GM18502 (cell line): ENCODE measurements around the gene PCID2.

Experiments used
- ATAC-seq: cut with Tn5 transposase; IDR thresholded peaks from one replicate; pipeline ENCODE4 v1.9.1; 2021; ENCODE audit warnings: mild to moderate bottlenecking; ENCODE audit not compliant: unreplicated experiment, poor library complexity

Gene PCID2

DNA sequence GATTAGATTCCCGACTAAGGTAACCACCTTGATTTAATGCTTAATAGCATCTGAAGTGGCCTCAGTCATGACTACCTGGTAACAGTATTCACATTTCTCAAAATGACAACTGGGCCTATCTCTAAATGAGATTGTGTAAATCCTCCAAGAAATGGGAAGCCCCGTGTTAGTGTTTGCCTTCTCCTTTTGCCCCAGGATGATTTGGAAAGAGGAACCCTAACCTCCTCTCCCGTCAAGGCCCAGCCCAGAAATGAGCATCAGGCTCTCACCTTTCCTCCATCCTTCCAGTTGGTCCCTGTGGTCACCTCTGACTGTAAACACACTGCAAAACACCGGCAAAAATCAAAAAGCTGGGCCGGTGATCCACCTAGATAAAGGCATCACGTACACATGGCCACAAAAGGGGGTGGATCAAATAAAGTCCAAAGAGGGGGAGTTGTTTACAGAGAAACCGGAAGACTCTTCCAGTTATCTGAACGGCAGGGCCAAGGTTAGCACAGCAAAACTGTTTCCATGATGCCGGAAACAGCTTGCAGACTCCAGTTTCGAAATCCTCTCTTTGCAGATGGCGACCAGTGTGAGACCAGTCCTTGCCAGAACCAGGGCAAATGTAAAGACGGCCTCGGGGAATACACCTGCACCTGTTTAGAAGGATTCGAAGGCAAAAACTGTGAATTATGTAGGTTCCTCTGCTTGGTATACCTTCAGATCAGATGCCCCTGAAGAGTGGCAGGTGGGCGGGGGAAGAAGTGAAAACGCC, 69.5 kb downstream of the PCID2 start:
- no peak for ATAC-seq

DNA sequence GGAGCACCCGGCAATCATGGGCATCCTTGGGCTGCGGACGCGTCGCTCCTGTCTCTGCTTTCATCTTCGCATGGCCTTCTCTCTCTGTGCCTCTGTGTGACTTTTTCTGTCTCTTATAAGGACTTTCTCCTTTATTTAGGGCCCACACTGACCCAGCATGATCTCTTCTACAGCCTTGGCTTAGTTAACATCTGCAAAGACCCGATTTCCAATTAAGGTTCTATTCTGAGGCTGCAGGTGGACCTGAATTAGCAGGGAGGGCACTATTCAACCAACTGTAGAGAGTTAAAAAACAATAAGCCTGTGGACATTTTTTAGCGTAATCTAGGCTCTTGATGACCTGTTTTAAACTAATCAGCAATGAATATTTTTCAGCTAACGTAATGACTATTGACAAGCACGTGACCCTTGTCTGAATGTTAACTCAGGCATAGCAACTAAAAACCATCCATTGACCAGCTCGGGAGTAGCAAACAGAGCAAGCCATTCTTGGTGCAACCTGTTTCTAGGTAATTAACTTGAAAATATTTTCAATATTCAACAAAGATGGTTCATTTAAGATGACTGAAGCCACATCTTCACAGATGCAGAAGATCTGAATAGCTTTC, 70.7 kb downstream of the PCID2 start:
- ATAC-seq, result no peak

DNA sequence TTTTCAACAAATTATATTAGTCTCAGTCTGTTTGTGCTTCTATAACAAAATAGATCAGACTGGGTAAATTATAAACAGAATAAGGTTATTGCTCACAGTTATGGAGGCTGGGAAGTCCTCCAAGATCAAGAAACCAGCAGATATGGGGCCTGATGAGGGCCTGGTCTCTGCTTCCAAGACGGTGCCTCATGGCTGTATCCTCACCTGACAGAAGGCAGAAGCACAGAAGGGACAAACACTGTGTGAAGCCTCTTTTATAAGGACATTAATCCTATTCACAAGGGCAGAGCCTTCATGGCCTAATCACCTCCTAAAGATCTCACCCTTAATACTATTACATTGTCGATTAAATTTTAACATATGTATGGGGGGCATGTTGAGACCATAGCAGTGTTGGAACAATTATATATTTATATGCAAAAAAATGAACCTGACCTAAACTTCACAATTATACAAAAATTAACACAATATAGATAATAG, 73.1 kb downstream of the PCID2 start:
- no peak for ATAC-seq

DNA sequence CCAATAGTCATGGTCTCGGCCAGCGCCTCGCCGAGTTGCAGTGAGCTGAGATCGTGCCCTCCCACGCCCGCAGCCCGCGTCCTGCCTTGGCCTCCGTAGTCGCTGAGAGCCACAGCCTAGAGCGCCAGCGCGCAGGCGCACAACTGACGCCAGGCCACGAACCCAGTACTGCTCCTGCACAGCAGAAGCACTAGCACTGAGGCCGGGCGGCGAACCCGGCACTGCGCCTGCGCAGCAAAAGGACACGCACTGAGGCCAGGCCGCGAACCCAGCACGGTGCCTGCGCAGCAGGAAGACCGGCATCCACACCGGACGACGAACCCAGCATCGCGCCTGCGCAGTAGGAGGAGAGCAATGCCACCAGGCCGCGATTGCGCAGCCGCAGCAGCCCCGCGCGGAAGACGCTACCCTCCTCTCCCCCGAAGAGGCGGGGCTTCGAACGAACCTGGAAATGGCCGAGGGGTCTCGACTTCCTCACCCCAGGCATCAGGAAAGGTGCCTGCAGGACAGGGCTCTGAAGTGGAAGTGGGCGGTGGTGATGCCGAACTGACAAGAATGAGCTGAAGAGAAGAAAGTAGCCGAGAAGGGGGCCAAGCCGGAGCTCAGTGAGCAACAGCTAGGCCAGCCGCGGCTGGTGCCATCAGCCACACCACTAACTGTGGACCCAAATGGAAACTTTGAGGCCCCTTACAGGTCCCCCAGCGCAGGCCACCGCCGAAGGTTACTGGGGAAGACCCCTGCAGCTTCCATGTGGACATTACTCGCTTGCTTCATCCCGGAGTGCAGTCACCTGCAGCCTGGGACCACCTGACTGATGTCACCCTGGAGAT, 78.3 kb downstream of the PCID2 start:
- ATAC-seq, result no peak

DNA sequence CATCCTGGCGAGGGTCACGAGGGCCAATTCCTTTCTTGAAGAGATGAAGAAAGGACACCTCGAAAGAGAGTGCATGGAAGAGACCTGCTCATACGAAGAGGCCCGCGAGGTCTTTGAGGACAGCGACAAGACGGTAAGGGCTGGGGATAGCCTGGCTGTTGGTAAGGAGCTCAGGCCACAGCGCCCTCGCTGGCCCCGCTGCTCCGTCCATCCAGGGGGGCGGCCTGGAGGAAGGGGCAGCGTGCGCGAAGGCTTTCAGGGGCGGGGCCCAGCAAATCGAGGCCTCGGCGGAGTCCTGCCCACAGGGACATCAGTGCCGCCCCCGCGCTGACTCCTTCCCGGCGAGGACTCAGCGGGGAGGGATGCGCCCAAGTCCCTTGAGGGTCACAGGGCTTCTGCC, 79.0 kb downstream of the PCID2 start:
- no peak for ATAC-seq
